SK-N-SH treated with all-trans-retinoic acid at 6 μM for 48 hours (cell line): Measurements from ENCODE around the gene SMARCA4.

Experiments used
- ATAC-seq: fragments of 200-7000 bp; cut with Tn5 transposase; 3 replicates; pipeline ENCODE4 v1.9.1; 2020; ENCODE audit warnings: mild to moderate bottlenecking, moderate library complexity
- BACH2 ChIP-seq: fragments of 250-450 bp; sonication (Bioruptor Pico); IDR thresholded peaks from 2 replicates; pipeline ENCODE4 v1.9.0; 2021; ENCODE audit warnings: mild to moderate bottlenecking, borderline replicate concordance
- CSDC2 ChIP-seq: fragments of 250-450 bp; sonication (Bioruptor Pico); IDR thresholded peaks from 2 replicates; pipeline ENCODE4 v1.5.0; 2020; ENCODE audit warnings: mild to moderate bottlenecking, moderate library complexity
- ESRRG ChIP-seq: fragments of 250-450 bp; sonication (Bioruptor Pico); IDR thresholded peaks from 2 replicates; pipeline ENCODE4 v1.6.1; 2021; ENCODE audit warnings: mild to moderate bottlenecking
- GLIS3 ChIP-seq: fragments of 250-450 bp; sonication (Bioruptor Pico); IDR thresholded peaks from 2 replicates; pipeline ENCODE4 v1.5.0; 2020; ENCODE audit warnings: mild to moderate bottlenecking, moderate library complexity
- PPARA ChIP-seq: fragments of 250-450 bp; sonication (Bioruptor Pico); IDR thresholded peaks from 2 replicates; pipeline ENCODE4 v1.5.0; 2020; ENCODE audit warnings: mild to moderate bottlenecking, borderline replicate concordance
- RARB ChIP-seq: fragments of 250-450 bp; sonication (Bioruptor Pico); IDR thresholded peaks from 2 replicates; pipeline ENCODE4 v1.8.0; 2021; ENCODE audit warnings: mild to moderate bottlenecking, moderate library complexity
- SNAI2 ChIP-seq: fragments of 250-450 bp; sonication (Bioruptor Pico); IDR thresholded peaks from 2 replicates; pipeline ENCODE4 v1.5.0; 2020; ENCODE audit warnings: mild to moderate bottlenecking, moderate library complexity
- TCF4 ChIP-seq: fragments of 250-450 bp; sonication (Bioruptor Pico); IDR thresholded peaks from 2 replicates; pipeline ENCODE4 v1.8.0; 2021; ENCODE audit warnings: mild to moderate bottlenecking, moderate library complexity, borderline replicate concordance
- TOX ChIP-seq: fragments of 250-450 bp; sonication (Bioruptor Pico); IDR thresholded peaks from 2 replicates; pipeline ENCODE4 v1.8.0; 2021; ENCODE audit warnings: mild to moderate bottlenecking, moderate library complexity, borderline replicate concordance
- ZC3H10 ChIP-seq: fragments of 250-450 bp; sonication (Bioruptor Pico); IDR thresholded peaks from 2 replicates; pipeline ENCODE4 v1.5.1; 2021; ENCODE audit warnings: mild to moderate bottlenecking, moderate library complexity
- ZFP3 ChIP-seq: fragments of 250-450 bp; sonication (Bioruptor Pico); IDR thresholded peaks from 2 replicates; pipeline ENCODE4 v1.5.0; 2020; ENCODE audit warnings: mild to moderate bottlenecking, moderate library complexity
- ZNF565 ChIP-seq: fragments of 450-650 bp; formaldehyde crosslinking; conservative IDR thresholded peaks from 2 replicates; pipeline ENCODE4 v1.5.0; 2020; ENCODE audit warnings: low read depth, mild to moderate bottlenecking, moderate library complexity
- ZNF70 ChIP-seq: fragments of 450-650 bp; formaldehyde crosslinking; IDR thresholded peaks from 2 replicates; pipeline ENCODE4 v1.5.0; 2020; ENCODE audit warnings: mild to moderate bottlenecking, moderate library complexity
- TF ChIP-seq, protein P1 (sequence below): fragments of 250-450 bp; sonication (Bioruptor Pico); IDR thresholded peaks from 2 replicates; pipeline ENCODE4 v1.5.1; 2021; ENCODE audit warnings: mild to moderate bottlenecking, moderate library complexity
- TF ChIP-seq, protein P2 (sequence below): fragments of 250-450 bp; sonication (Bioruptor Pico); IDR thresholded peaks from 2 replicates; pipeline ENCODE4 v1.8.0; 2020; ENCODE audit warnings: mild to moderate bottlenecking, moderate library complexity, borderline replicate concordance
- TF ChIP-seq, protein P3 (sequence below): fragments of 250-450 bp; sonication (Bioruptor Pico); IDR thresholded peaks from 2 replicates; pipeline ENCODE4 v1.5.0; 2020; ENCODE audit warnings: mild to moderate bottlenecking, moderate library complexity
- TF ChIP-seq, protein P4 (sequence below): fragments of 250-450 bp; sonication (Bioruptor Pico); IDR thresholded peaks from 2 replicates; pipeline ENCODE4 v1.8.0; 2021; ENCODE audit warnings: low read depth, mild to moderate bottlenecking, moderate library complexity, borderline replicate concordance

SMARCA4 gene

DNA sequence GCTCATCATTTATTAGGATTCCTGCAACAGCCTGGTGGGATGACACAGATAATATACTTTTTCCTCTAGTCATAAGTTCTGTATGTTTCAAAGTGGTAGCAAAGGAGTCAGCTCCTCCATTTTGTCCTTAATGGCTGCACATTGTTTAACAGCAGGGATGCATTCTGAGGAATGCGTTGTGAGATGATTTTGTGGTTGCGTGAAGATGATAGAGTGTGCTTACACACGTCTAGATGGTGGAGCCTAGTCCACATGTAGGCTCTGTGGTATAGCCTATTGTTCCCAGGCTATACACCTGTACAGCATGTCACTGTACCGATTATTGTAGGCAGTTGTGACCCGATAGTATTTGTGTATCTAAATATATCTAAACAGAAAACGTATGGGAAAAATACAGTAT lies 4.6 kb downstream of the SMARCA4 start:
- no peak for TF ChIP-seq ESRRG
- no peak for TF ChIP-seq BACH2 (CRISPR knock-in tag)
- TF ChIP-seq CSDC2 (CRISPR knock-in tag) = no peak
- no peak for TF ChIP-seq ZNF565
- no peak for TF ChIP-seq ZFP3 (CRISPR knock-in tag)
- ATAC-seq = no peak

GRCh38 chr19:10966809-10967208 lies 6.0 kb downstream of the SMARCA4 start:
- no peak for ATAC-seq

GRCh38 chr19:10968527-10969135 lies 7.8 kb downstream of the SMARCA4 start:
- TF ChIP-seq ZFP3 (CRISPR knock-in tag) (no peak), ZC3H10 (CRISPR knock-in tag) (no peak), ZNF70 (CRISPR knock-in tag) (no peak), SNAI2 (no peak), TCF4 (CRISPR knock-in tag) (no peak), GLIS3 (CRISPR knock-in tag) (no peak), BACH2 (CRISPR knock-in tag) (no peak)
- TF ChIP-seq, protein P1, sequence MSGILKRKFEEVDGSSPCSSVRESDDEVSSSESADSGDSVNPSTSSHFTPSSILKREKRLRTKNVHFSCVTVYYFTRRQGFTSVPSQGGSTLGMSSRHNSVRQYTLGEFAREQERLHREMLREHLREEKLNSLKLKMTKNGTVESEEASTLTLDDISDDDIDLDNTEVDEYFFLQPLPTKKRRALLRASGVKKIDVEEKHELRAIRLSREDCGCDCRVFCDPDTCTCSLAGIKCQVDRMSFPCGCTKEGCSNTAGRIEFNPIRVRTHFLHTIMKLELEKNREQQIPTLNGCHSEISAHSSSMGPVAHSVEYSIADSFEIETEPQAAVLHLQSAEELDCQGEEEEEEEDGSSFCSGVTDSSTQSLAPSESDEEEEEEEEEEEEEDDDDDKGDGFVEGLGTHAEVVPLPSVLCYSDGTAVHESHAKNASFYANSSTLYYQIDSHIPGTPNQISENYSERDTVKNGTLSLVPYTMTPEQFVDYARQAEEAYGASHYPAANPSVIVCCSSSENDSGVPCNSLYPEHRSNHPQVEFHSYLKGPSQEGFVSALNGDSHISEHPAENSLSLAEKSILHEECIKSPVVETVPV (CRISPR knock-in tag) = no peak
- TF ChIP-seq, protein P2, sequence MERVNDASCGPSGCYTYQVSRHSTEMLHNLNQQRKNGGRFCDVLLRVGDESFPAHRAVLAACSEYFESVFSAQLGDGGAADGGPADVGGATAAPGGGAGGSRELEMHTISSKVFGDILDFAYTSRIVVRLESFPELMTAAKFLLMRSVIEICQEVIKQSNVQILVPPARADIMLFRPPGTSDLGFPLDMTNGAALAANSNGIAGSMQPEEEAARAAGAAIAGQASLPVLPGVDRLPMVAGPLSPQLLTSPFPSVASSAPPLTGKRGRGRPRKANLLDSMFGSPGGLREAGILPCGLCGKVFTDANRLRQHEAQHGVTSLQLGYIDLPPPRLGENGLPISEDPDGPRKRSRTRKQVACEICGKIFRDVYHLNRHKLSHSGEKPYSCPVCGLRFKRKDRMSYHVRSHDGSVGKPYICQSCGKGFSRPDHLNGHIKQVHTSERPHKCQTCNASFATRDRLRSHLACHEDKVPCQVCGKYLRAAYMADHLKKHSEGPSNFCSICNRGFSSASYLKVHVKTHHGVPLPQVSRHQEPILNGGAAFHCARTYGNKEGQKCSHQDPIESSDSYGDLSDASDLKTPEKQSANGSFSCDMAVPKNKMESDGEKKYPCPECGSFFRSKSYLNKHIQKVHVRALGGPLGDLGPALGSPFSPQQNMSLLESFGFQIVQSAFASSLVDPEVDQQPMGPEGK (CRISPR knock-in tag) = no peak
- TF ChIP-seq, protein P3, sequence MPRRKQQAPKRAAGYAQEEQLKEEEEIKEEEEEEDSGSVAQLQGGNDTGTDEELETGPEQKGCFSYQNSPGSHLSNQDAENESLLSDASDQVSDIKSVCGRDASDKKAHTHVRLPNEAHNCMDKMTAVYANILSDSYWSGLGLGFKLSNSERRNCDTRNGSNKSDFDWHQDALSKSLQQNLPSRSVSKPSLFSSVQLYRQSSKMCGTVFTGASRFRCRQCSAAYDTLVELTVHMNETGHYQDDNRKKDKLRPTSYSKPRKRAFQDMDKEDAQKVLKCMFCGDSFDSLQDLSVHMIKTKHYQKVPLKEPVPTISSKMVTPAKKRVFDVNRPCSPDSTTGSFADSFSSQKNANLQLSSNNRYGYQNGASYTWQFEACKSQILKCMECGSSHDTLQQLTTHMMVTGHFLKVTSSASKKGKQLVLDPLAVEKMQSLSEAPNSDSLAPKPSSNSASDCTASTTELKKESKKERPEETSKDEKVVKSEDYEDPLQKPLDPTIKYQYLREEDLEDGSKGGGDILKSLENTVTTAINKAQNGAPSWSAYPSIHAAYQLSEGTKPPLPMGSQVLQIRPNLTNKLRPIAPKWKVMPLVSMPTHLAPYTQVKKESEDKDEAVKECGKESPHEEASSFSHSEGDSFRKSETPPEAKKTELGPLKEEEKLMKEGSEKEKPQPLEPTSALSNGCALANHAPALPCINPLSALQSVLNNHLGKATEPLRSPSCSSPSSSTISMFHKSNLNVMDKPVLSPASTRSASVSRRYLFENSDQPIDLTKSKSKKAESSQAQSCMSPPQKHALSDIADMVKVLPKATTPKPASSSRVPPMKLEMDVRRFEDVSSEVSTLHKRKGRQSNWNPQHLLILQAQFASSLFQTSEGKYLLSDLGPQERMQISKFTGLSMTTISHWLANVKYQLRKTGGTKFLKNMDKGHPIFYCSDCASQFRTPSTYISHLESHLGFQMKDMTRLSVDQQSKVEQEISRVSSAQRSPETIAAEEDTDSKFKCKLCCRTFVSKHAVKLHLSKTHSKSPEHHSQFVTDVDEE (CRISPR knock-in tag) = no peak
- ATAC-seq = no peak

More at GRCh38 chr19:10966809-10967208, 6.0 kb downstream of the SMARCA4 start:
- no peak for TF ChIP-seq TOX
- TF ChIP-seq, all 23 proteins: peak for 0

- ATAC-seq = no peak
- no peak for TF ChIP-seq TOX
- no peak for TF ChIP-seq ZNF565
- TF ChIP-seq RARB (CRISPR knock-in tag) = no peak
- TF ChIP-seq GLIS3 (CRISPR knock-in tag) = no peak
- no peak for TF ChIP-seq CSDC2 (CRISPR knock-in tag)
Measured at GRCh38 chr19:10971107-10971726, 10.4 kb downstream of the SMARCA4 start.

GRCh38 chr19:10975374-10976130 lies 14.7 kb downstream of the SMARCA4 start:
- ATAC-seq = peak; percentile 74

More at GRCh38 chr19:10975374-10976130, 14.7 kb downstream of the SMARCA4 start:
- TF ChIP-seq, protein P4, sequence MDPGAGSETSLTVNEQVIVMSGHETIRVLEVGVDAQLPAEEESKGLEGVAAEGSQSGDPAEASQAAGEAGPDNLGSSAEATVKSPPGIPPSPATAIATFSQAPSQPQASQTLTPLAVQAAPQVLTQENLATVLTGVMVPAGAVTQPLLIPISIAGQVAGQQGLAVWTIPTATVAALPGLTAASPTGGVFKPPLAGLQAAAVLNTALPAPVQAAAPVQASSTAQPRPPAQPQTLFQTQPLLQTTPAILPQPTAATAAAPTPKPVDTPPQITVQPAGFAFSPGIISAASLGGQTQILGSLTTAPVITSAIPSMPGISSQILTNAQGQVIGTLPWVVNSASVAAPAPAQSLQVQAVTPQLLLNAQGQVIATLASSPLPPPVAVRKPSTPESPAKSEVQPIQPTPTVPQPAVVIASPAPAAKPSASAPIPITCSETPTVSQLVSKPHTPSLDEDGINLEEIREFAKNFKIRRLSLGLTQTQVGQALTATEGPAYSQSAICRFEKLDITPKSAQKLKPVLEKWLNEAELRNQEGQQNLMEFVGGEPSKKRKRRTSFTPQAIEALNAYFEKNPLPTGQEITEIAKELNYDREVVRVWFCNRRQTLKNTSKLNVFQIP (CRISPR knock-in tag) = no peak
- TF ChIP-seq PPARA (no peak), RARB (CRISPR knock-in tag) (no peak)
